Measurements from ENCODE around the gene DYNC2H1. TPM values are rescaled to one million over a fixed set of nuclear protein-coding genes. Genes with fewer than 3 reads are reported as not detected.

Gene DYNC2H1
- total RNA-seq, 2 experiments from 2014 or later: 1.4 to 1.9 TPM

DNA sequence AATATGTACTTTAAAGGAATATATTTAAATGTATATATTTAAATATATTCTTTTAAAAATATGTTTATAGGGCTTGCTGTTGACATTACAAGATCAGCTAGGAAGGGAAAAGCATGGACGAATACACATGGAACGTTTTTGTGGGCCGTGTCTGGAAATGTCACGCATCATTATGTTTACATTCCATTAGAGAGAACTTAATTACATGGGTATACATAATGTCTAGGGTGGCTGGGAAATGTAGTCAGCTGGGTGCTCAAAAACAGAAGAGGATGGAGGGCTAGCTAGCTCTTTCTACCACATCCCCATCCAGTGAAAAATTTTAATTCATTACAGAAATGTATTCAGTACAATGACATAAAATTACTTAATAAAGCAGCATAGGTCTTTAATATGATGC lies 371.2 kb downstream of the DYNC2H1 start:
- ATAC-seq (no peak), DNase-seq (no peak)
- Mint-ChIP-seq H3K9me3 (ENCODE audit: low read depth) (no peaks in the 10 kb centered on the region), H3K36me3 (ENCODE audit: low read depth) (no peaks in the 10 kb centered on the region), H3K27ac (no peak overlapping the region), H3K4me1 (no peaks in the 10 kb centered on the region), H3K4me3 (no peak overlapping the region), H3K27me3 (no peaks in the 10 kb centered on the region)
- intact Hi-C loops (cut with DNase I, micrococcal nuclease): no loop called here
- ChIA-PET POLR2A (no interaction called here), CTCF (no interaction called here)

DNA sequence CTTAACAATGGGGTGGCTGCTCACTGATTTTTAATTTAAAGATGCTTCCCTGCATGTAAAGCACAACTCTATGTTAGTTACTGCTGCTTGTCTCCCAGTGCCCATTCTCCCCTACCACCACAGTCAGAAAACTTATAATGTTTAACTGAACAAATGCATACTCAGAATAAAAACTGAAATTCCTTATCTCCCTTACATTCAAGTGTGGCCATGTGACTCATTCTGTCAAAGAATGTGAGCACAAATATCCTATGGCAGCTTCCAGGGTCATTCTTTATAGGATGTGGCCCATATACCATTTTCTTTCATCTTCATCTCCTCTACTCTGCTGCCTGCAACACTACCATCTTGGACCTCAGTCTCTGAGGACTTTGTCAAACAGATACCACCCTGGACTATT lies 374.8 kb downstream of the DYNC2H1 start:
- no peaks in the 10 kb centered on the region for H3K9me3 Mint-ChIP-seq (ENCODE audit: low read depth)
- POLR2A ChIA-PET: no interaction called here
- peaks cover 5% of the 10 kb centered on the region for H3K4me1 Mint-ChIP-seq
- H3K27ac Mint-ChIP-seq: no peak overlapping the region
- no peak for DNase-seq
- H3K36me3 Mint-ChIP-seq (ENCODE audit: low read depth): no peaks in the 10 kb centered on the region
- no peaks in the 10 kb centered on the region for H3K27me3 Mint-ChIP-seq
- intact Hi-C loops (cut with DNase I, micrococcal nuclease): no loop called here
- no peak for ATAC-seq
- CTCF ChIA-PET: no interaction called here
- no peak overlapping the region for H3K4me3 Mint-ChIP-seq

DNA sequence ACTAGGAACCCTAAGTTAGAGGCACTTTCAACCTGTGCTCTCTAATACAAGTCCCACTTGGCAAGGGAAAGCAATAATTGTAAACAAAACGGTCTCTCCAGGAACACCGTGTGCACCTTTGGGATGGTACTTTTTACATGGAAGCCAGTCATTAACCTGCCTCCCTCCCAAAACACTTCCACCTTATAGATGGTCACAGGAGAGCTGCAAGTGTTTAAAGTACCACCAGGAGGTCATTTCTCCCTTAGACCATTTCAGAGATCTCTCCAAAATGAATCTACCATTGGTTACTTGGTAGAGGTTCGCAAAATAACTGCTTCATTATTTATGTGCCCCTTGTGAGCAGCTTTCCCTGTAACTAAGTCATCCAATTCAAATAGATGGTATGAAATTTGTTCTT lies 375.3 kb downstream of the DYNC2H1 start:
- no peak for ATAC-seq
- intact Hi-C loops (cut with DNase I, micrococcal nuclease): no loop called here
- POLR2A ChIA-PET: no interaction called here
- CTCF ChIA-PET: no interaction called here
- H3K27ac Mint-ChIP-seq: no peak overlapping the region
- no peaks in the 10 kb centered on the region for H3K9me3 Mint-ChIP-seq (ENCODE audit: low read depth)
- H3K4me3 Mint-ChIP-seq: no peak overlapping the region
- no peaks in the 10 kb centered on the region for H3K36me3 Mint-ChIP-seq (ENCODE audit: low read depth)
- DNase-seq: no peak
- no peaks in the 10 kb centered on the region for H3K27me3 Mint-ChIP-seq
- peaks cover 5% of the 10 kb centered on the region for H3K4me1 Mint-ChIP-seq

DNA sequence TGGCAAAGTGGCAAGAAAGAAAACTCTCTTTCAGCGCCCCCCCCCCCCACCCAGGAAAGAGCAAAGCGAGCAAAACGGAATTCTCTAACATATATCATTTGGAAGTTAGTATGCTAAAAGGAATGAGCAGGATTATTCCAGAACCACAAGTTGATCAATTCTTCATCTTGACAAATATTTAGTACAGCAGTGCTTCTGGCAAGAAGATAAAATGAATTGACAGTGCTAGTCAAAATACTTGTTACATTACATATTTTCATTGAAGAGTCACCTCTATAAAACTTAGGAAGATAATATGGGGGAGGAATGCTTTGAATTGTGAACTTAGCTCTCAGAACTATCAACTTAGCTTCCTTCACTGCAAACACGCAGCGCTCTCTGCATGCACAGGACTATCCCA lies 377.4 kb downstream of the DYNC2H1 start:
- DNase-seq (no peak), ATAC-seq (no peak)
- Mint-ChIP-seq H3K4me1 (peaks cover 5% of the 10 kb centered on the region), H3K36me3 (ENCODE audit: low read depth) (no peaks in the 10 kb centered on the region), H3K27ac (no peak overlapping the region), H3K9me3 (ENCODE audit: low read depth) (no peaks in the 10 kb centered on the region), H3K4me3 (no peak overlapping the region), H3K27me3 (no peaks in the 10 kb centered on the region)
- ChIA-PET CTCF (interaction anchor here (1.0 kb wide), 1 partner anchor 429 kb away, joined by 3 read pairs; no protein-coding TSS in a partner anchor), POLR2A (no interaction called here)
- intact Hi-C loops (cut with DNase I, micrococcal nuclease): no loop called here

DNA sequence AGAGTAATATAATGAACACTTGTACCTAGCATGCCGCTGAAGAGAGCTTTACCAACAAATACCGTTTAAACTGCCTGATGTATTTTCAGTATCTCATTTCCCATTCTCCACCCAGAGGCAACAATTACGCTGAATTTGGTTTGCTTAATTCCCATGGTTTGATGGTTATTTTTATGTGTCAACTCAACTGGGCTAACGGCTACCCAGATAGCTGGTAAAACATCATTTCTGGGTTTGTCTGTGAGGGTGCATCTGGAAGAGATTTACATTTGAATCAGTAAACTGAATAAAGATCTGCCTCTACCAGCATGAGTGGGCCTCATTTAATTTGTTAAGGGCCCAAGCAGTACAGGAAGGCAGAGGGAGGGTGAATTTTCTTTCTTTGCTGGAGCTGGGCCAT lies 377.9 kb downstream of the DYNC2H1 start:
- ATAC-seq: no peak
- no peaks in the 10 kb centered on the region for H3K36me3 Mint-ChIP-seq (ENCODE audit: low read depth)
- CTCF ChIA-PET: no interaction called here

DNA sequence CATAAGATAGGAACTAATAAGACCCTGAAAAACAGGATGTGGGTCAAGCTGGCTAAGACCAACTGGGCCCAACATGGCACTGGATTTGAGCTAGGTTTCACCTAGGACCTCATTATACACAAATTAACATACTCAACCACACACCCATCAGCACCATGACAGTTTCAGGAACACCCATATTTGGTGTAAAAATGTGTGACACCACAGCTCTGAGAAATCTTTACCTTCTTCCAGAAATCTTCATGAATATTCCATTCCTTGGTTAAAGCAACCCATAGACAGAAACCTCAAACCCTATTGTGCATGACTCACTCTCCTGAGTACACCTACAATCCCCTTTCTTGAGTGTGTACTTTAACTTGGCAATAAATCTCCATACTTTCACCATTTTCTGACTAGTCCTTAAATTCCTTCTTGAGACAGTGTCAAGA lies 378.8 kb downstream of the DYNC2H1 start:
- no peaks in the 10 kb centered on the region for H3K27me3 Mint-ChIP-seq
- ChIA-PET POLR2A (no interaction called here), CTCF (no interaction called here)
- H3K36me3 Mint-ChIP-seq (ENCODE audit: low read depth): no peaks in the 10 kb centered on the region
- H3K4me3 Mint-ChIP-seq: no peak overlapping the region
- no peak overlapping the region for H3K27ac Mint-ChIP-seq
- intact Hi-C loops (cut with DNase I, micrococcal nuclease): no loop called here
- H3K4me1 Mint-ChIP-seq: peaks cover 5% of the 10 kb centered on the region
- DNase-seq (no peak), ATAC-seq (peak; percentile 87)
- no peaks in the 10 kb centered on the region for H3K9me3 Mint-ChIP-seq (ENCODE audit: low read depth)

More for the DNA sequence above, 377.9 kb downstream of the DYNC2H1 start:
- no peak overlapping the region for H3K27ac Mint-ChIP-seq
- H3K4me1 Mint-ChIP-seq: peaks cover 5% of the 10 kb centered on the region
- H3K4me3 Mint-ChIP-seq: no peak overlapping the region
- H3K9me3 Mint-ChIP-seq (ENCODE audit: low read depth): no peaks in the 10 kb centered on the region
- H3K27me3 Mint-ChIP-seq: no peaks in the 10 kb centered on the region
- POLR2A ChIA-PET: no interaction called here
- no peak for DNase-seq
- intact Hi-C loops (cut with DNase I, micrococcal nuclease): no loop called here

DNA sequence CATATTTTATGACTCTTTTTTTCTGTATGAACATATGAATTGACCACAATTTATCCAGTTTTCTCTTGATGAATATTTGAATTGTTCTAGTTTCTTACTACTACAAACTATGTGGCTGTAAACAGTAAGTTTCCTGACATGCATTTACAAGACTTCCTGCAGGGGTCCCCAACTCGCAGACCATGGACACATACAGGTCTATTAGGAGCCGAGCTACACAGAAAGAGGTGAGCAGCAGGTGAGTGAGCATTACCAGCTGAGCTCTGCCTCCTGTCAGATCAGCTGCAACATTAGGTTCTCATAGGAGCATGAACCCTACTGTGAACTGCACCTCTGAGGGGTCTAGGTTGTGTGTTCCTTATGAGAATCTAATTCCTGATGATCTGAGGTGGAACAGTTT lies 379.4 kb downstream of the DYNC2H1 start:
- CTCF ChIA-PET: no interaction called here
- H3K27ac Mint-ChIP-seq: no peak overlapping the region
- ATAC-seq: peak; percentile 31
- POLR2A ChIA-PET: no interaction called here
- no peak overlapping the region for H3K4me3 Mint-ChIP-seq
- H3K4me1 Mint-ChIP-seq: peaks cover 5% of the 10 kb centered on the region
- H3K9me3 Mint-ChIP-seq (ENCODE audit: low read depth): no peaks in the 10 kb centered on the region
- no peaks in the 10 kb centered on the region for H3K36me3 Mint-ChIP-seq (ENCODE audit: low read depth)
- H3K27me3 Mint-ChIP-seq: no peaks in the 10 kb centered on the region
- intact Hi-C loops (cut with DNase I, micrococcal nuclease): no loop called here
- DNase-seq: no peak

DNA sequence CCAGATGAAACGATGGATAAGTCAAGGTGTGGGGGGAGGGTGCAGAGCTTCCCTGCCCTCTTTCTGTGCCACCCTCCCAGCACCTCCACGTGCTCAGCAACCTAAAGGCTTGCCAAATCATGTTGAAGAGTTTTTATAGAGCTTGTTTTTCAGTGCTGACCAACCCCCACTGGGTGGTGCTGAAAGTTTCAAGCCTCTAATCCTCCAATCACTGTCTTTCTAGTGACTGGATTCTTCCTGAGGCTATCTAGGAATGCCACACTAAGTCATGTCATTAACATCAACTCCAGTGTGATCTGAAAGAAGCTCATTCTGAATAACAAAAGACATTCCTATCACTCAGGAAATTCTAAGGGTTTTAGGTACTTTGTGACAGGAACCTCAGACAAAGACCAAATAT lies 382.6 kb downstream of the DYNC2H1 start:
- no peak for DNase-seq
- Mint-ChIP-seq H3K36me3 (ENCODE audit: low read depth) (no peaks in the 10 kb centered on the region), H3K4me1 (peaks cover 5% of the 10 kb centered on the region), H3K27me3 (no peaks in the 10 kb centered on the region), H3K4me3 (no peak overlapping the region), H3K9me3 (ENCODE audit: low read depth) (no peaks in the 10 kb centered on the region), H3K27ac (no peak overlapping the region)
- intact Hi-C loops (cut with DNase I, micrococcal nuclease): no loop called here
- ChIA-PET POLR2A (no interaction called here), CTCF (no interaction called here)
- no peak for ATAC-seq

DNA sequence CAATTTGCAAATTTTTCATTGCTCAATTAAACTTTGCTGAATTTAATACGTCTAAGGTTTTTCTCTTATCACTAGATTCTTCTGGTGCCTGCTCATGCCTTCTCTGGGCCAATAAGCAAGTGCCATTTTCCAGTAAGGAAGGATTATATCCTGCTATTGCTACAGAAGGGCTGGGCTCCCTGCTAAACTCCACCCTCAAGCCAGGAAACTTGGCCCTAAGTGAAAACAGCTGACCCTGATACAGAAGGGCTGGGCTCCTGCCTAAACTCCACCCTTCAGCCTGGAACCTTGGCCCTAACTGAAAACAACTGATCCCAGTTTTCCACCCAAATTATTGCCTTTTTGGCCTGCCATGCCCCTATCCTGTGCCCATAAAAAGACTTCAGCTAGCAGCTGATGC lies 385.3 kb downstream of the DYNC2H1 start:
- Mint-ChIP-seq H3K27me3 (no peaks in the 10 kb centered on the region), H3K27ac (no peak overlapping the region), H3K4me3 (no peak overlapping the region), H3K4me1 (no peaks in the 10 kb centered on the region), H3K36me3 (ENCODE audit: low read depth) (no peaks in the 10 kb centered on the region), H3K9me3 (ENCODE audit: low read depth) (no peaks in the 10 kb centered on the region)
- intact Hi-C loops (cut with DNase I, micrococcal nuclease): no loop called here
- no peak for DNase-seq
- ChIA-PET POLR2A (no interaction called here), CTCF (no interaction called here)
- ATAC-seq: no peak

DNA sequence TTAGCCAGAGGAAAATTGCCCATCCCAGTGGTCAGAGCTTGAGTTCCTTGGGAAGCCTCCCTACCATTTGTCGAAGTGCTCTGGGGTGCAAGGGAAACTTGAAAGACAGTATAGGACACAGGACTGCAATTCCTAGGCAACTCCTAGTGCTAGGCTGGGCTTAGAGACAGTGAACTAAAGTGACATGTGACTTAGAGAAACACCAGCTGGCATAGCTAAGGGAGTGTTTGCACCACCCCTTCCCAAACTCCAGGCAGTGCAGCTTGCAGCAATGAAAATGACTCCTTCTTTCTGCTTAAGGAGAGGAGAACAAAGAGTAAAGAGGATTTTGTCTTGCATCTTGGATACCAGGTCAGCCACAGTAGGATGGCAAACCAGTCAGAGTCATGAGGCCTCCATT lies 388.0 kb downstream of the DYNC2H1 start:
- H3K36me3 Mint-ChIP-seq (ENCODE audit: low read depth): no peaks in the 10 kb centered on the region
- H3K27ac Mint-ChIP-seq: no peak overlapping the region
- intact Hi-C loops (cut with DNase I, micrococcal nuclease): no loop called here
- H3K9me3 Mint-ChIP-seq (ENCODE audit: low read depth): no peaks in the 10 kb centered on the region
- H3K4me3 Mint-ChIP-seq: no peak overlapping the region
- DNase-seq (no peak), ATAC-seq (no peak)
- ChIA-PET CTCF (interaction anchor here (0.7 kb wide), 1 partner anchor 798 kb away, joined by 3 read pairs; no protein-coding TSS in a partner anchor), POLR2A (no interaction called here)
- no peaks in the 10 kb centered on the region for H3K27me3 Mint-ChIP-seq
- H3K4me1 Mint-ChIP-seq: no peaks in the 10 kb centered on the region

DNA sequence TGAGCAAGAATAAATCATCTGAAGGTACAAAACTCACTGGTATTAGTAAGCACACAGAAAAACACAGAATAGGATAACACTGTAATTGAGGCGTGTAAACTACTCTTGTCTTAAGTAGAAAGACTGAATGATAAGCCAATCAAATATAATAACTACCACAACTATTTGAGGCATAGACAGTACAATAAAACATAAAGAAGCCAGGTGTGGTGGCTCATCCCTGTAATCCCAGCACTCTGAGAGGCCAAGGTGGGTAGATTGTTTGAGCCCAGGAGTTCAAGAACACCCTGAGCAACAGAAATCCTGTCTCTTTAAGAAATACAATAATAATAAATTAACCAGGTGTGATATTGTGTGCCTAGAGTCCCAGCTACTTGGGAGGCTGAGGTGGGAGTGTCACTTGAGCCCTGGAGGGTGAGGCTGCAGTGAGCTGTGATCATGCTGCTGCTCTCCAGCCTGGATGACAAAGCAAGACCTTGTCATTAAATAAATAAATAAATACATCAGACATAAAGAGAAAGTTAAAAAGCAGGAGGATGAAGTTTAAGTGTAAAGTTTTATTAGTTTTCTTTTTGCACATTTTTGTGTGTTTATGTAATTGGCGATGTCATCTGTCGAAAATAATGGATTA lies 390.6 kb downstream of the DYNC2H1 start:
- intact Hi-C loops (cut with DNase I, micrococcal nuclease): no loop called here
- Mint-ChIP-seq H3K27me3 (no peaks in the 10 kb centered on the region), H3K27ac (no peak overlapping the region), H3K9me3 (ENCODE audit: low read depth) (no peaks in the 10 kb centered on the region), H3K4me1 (no peaks in the 10 kb centered on the region), H3K36me3 (ENCODE audit: low read depth) (no peaks in the 10 kb centered on the region), H3K4me3 (no peak overlapping the region)
- POLR2A ChIA-PET: no interaction called here
- ATAC-seq (no peak), DNase-seq (no peak)
- CTCF ChIA-PET: no interaction called here

DNA sequence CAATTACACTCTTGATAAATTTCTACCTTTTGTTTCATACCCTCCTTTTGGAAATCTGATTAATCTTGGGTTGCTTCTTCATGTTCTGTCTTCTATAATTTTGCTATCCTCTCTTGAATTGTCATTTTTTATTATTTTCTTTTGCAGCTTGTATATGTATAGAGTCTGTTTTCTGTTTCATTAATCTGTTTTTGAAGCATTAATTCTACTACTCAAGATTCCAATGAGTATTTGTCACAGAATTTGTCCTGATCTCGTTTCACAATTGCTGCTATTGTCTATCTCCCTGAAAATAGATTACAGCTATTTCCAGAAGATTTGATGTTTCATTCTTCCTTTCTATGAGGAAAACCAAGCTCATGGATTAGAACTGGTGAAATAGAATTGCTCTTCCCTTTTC lies 406.1 kb downstream of the DYNC2H1 start:
- intact Hi-C loops (cut with DNase I, micrococcal nuclease): no loop called here
- POLR2A ChIA-PET: no interaction called here
- CTCF ChIA-PET: no interaction called here
- no peaks in the 10 kb centered on the region for H3K4me1 Mint-ChIP-seq
- no peaks in the 10 kb centered on the region for H3K36me3 Mint-ChIP-seq (ENCODE audit: low read depth)
- no peak overlapping the region for H3K4me3 Mint-ChIP-seq
- ATAC-seq (no peak), DNase-seq (no peak)
- H3K9me3 Mint-ChIP-seq (ENCODE audit: low read depth): no peaks in the 10 kb centered on the region
- H3K27me3 Mint-ChIP-seq: no peaks in the 10 kb centered on the region
- no peak overlapping the region for H3K27ac Mint-ChIP-seq

DNA sequence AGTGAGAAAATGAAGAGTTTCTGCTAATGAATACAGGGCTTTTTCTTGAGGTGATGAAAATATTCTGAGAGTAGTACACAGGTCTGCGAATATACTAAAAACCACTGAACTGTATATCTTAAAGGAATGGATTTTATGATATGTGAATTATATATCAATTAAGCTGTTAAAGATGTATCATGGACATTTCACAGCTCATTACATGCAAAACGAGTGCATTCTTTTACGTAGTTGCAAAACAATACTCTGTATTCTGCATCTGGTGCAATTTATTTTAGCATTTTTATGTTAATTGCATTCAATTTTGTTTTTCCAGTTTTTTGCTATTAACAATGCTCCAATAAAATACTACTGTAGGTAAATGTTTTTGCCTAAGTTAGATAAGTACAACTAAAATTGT lies 411.6 kb downstream of the DYNC2H1 start:
- ChIA-PET POLR2A (no interaction called here), CTCF (no interaction called here)
- H3K9me3 Mint-ChIP-seq (ENCODE audit: low read depth): no peaks in the 10 kb centered on the region
- no peaks in the 10 kb centered on the region for H3K4me1 Mint-ChIP-seq
- no peaks in the 10 kb centered on the region for H3K27me3 Mint-ChIP-seq
- no peaks in the 10 kb centered on the region for H3K36me3 Mint-ChIP-seq (ENCODE audit: low read depth)
- ATAC-seq (no peak), DNase-seq (no peak)
- H3K4me3 Mint-ChIP-seq: no peak overlapping the region
- intact Hi-C loops (cut with DNase I, micrococcal nuclease): no loop called here
- H3K27ac Mint-ChIP-seq: no peak overlapping the region

Measured in activated CD4-positive, alpha-beta T cell treated with anti-CD3 and anti-CD28 coated beads for 36 hours (primary cell).